ENCODE data around the gene NCBP2.

Gene NCBP2

GRCh38 chr3:196949750-196950149 lies 7.4 kb upstream of the NCBP2 start:
- H3K4me2 ChIP-seq (ENCODE audit: low read depth, low read length, poor library complexity, severe bottlenecking), result no peak overlapping the region
- no peaks in the 10 kb centered on the region for H3K9me3 ChIP-seq (ENCODE audit: insufficient read depth, low read length)
- no peak for TF ChIP-seq EZH2phosphoT487 (conservative IDR thresholded peaks at IDR 0.05; ENCODE audit: low read length)
- no peak overlapping the region for H2AFZ ChIP-seq (ENCODE audit: low read depth, low read length, severe bottlenecking)
- H3K79me2 ChIP-seq (ENCODE audit: insufficient read depth, low read length), result no peaks in the 10 kb centered on the region
- no peaks in the 10 kb centered on the region for H3F3A ChIP-seq (ENCODE audit: insufficient read depth)
- H4K20me1 ChIP-seq (ENCODE audit: low read depth, low read length), result no peaks in the 10 kb centered on the region
- H3K27me3 ChIP-seq (ENCODE audit: low read length), result no peaks in the 10 kb centered on the region
- no peak overlapping the region for H3K4me3 ChIP-seq (ENCODE audit: insufficient read depth, low read length, poor library complexity, severe bottlenecking)
- no peaks in the 10 kb centered on the region for H3K36me3 ChIP-seq (ENCODE audit: low read length)
- H3K9ac ChIP-seq (ENCODE audit: low read length), result no peak overlapping the region
- H3K27ac ChIP-seq (ENCODE audit: low read depth, low read length), result no peak overlapping the region
- no peaks in the 10 kb centered on the region for H3K9me2 ChIP-seq (replicated peaks; ENCODE audit: insufficient read depth, low read length)

GRCh38 chr3:196949285-196949619 lies 6.9 kb upstream of the NCBP2 start:
- H3K4me3 ChIP-seq (ENCODE audit: insufficient read depth, low read length, poor library complexity, severe bottlenecking), result no peak overlapping the region
- H3K36me3 ChIP-seq (ENCODE audit: low read length), result no peaks in the 10 kb centered on the region
- no peak for TF ChIP-seq CTCF (IDR thresholded peaks at IDR 0.05; ENCODE audit: insufficient read depth, low read length, poor library complexity, severe bottlenecking)
- no peak for TF ChIP-seq EZH2phosphoT487 (conservative IDR thresholded peaks at IDR 0.05; ENCODE audit: low read length)
- H3K27ac ChIP-seq (ENCODE audit: low read depth, low read length), result no peak overlapping the region
- H3K27me3 ChIP-seq (ENCODE audit: low read length), result no peaks in the 10 kb centered on the region
- H4K20me1 ChIP-seq (ENCODE audit: low read depth, low read length), result no peaks in the 10 kb centered on the region
- no peak overlapping the region for H3K4me2 ChIP-seq (ENCODE audit: low read depth, low read length, poor library complexity, severe bottlenecking)
- H3K9me3 ChIP-seq (ENCODE audit: insufficient read depth, low read length), result no peaks in the 10 kb centered on the region
- H2AFZ ChIP-seq (ENCODE audit: low read depth, low read length, severe bottlenecking), result no peak overlapping the region
- no peaks in the 10 kb centered on the region; the same call in 1 of the 2 replicates for H3K79me2 ChIP-seq (ENCODE audit: insufficient read depth, low read length)
- H3F3A ChIP-seq (ENCODE audit: insufficient read depth), result no peaks in the 10 kb centered on the region
- H3K9me2 ChIP-seq (replicated peaks; ENCODE audit: insufficient read depth, low read length), result no peaks in the 10 kb centered on the region
- H3K9ac ChIP-seq (ENCODE audit: low read length), result no peak overlapping the region

- Histone ChIP-seq H3K4me3 (ENCODE audit: insufficient read depth, low read length, poor library complexity, severe bottlenecking) (no peak overlapping the region), H3K9me3 (ENCODE audit: insufficient read depth, low read length) (no peaks in the 10 kb centered on the region), H3K36me3 (ENCODE audit: low read length) (no peaks in the 10 kb centered on the region), H2AFZ (ENCODE audit: low read depth, low read length, severe bottlenecking) (no peak overlapping the region), H3K4me2 (ENCODE audit: low read depth, low read length, poor library complexity, severe bottlenecking) (no peak overlapping the region), H3F3A (ENCODE audit: insufficient read depth) (no peaks in the 10 kb centered on the region), H3K79me2 (ENCODE audit: insufficient read depth, low read length) (peaks cover 2% of the 10 kb centered on the region), H3K9me2 (replicated peaks; ENCODE audit: insufficient read depth, low read length) (no peaks in the 10 kb centered on the region), H3K27ac (ENCODE audit: low read depth, low read length) (no peak overlapping the region), H3K9ac (ENCODE audit: low read length) (no peak overlapping the region), H3K27me3 (ENCODE audit: low read length) (no peaks in the 10 kb centered on the region), H4K20me1 (ENCODE audit: low read depth, low read length) (no peaks in the 10 kb centered on the region)
- no peak for TF ChIP-seq EZH2phosphoT487 (conservative IDR thresholded peaks at IDR 0.05; ENCODE audit: low read length)
- TF ChIP-seq CTCF (IDR thresholded peaks at IDR 0.05; ENCODE audit: insufficient read depth, low read length, poor library complexity, severe bottlenecking), result no peak
These were observed 6.3 kb upstream of the NCBP2 start for GRCh38 chr3:196948442-196949284.

GRCh38 chr3:196947860-196948441 lies 5.6 kb upstream of the NCBP2 start:
- Histone ChIP-seq H3K36me3 (ENCODE audit: low read length) (no peaks in the 10 kb centered on the region), H2AFZ (ENCODE audit: low read depth, low read length, severe bottlenecking) (no peak overlapping the region), H3K9me3 (ENCODE audit: insufficient read depth, low read length) (no peaks in the 10 kb centered on the region), H3K4me3 (ENCODE audit: insufficient read depth, low read length, poor library complexity, severe bottlenecking) (no peak overlapping the region), H3K27me3 (ENCODE audit: low read length) (no peaks in the 10 kb centered on the region), H3K9me2 (replicated peaks; ENCODE audit: insufficient read depth, low read length) (no peaks in the 10 kb centered on the region), H3K4me2 (ENCODE audit: low read depth, low read length, poor library complexity, severe bottlenecking) (no peak overlapping the region), H3K79me2 (ENCODE audit: insufficient read depth, low read length) (peaks cover 10% of the 10 kb centered on the region), H3F3A (ENCODE audit: insufficient read depth) (no peaks in the 10 kb centered on the region), H3K27ac (ENCODE audit: low read depth, low read length) (no peak overlapping the region), H3K9ac (ENCODE audit: low read length) (no peak overlapping the region), H4K20me1 (ENCODE audit: low read depth, low read length) (peaks cover 2% of the 10 kb centered on the region; the same call in 1 of the 2 replicates)
- no peak for TF ChIP-seq CTCF (IDR thresholded peaks at IDR 0.05; ENCODE audit: insufficient read depth, low read length, poor library complexity, severe bottlenecking)
- no peak for TF ChIP-seq EZH2phosphoT487 (conservative IDR thresholded peaks at IDR 0.05; ENCODE audit: low read length)

Data from SU-DHL-6 (cell line).